GM10266 (cell line): Measurements from ENCODE around the gene FFAR4.

Experiments
- DNase-seq: peaks from one replicate; pipeline ENCODE4 v3.0.0; 2012; ENCODE audit errors: extremely low spot score
- CTCF ChIP-seq: IDR thresholded peaks from 2 replicates; pipeline ENCODE4 v1.5.1; 2012; ENCODE audit warnings: mild to moderate bottlenecking, low read depth; ENCODE audit not compliant: control insufficient read depth, insufficient read depth; ENCODE audit errors: missing control alignments

The FFAR4 gene

GRCh38 chr10:93573051-93573909, 6.8 kb downstream of the FFAR4 start:
- no peak for DNase-seq
- TF ChIP-seq CTCF, result no peak

- DNase-seq, result no peak
- TF ChIP-seq CTCF, result no peak
Measured at GRCh38 chr10:93573924-93574323, 7.5 kb downstream of the FFAR4 start.

- no peak for DNase-seq
Measured at GRCh38 chr10:93576888-93577287, 10.4 kb downstream of the FFAR4 start.

GRCh38 chr10:93577565-93577964, 11.1 kb downstream of the FFAR4 start:
- no peak for TF ChIP-seq CTCF
- DNase-seq, result no peak

More at GRCh38 chr10:93576888-93577287, 10.4 kb downstream of the FFAR4 start:
- no peak for TF ChIP-seq CTCF

GRCh38 chr10:93579089-93579488, 12.6 kb downstream of the FFAR4 start:
- no peak for TF ChIP-seq CTCF
- no peak for DNase-seq

GRCh38 chr10:93579985-93580711, 13.7 kb downstream of the FFAR4 start:
- no peak for DNase-seq
- TF ChIP-seq CTCF, result no peak

- TF ChIP-seq CTCF, result no peak
- DNase-seq, result no peak
Measured at GRCh38 chr10:93580828-93581227, 14.4 kb downstream of the FFAR4 start.
